PC-3 (cell line): Measurements from ENCODE around the gene DNAL4.

Source experiments
- CTCF ChIP-seq: fragments of 300-600 bp; sonication (generic); conservative IDR thresholded peaks from 2 replicates; pipeline ENCODE4 v1.5.1; 2017; ENCODE audit warnings: antibody characterized with exemption, low read depth, mild to moderate bottlenecking, low read length
- EZH2 ChIP-seq: fragments of 300-600 bp; sonication (generic); IDR thresholded peaks from one replicate; pipeline ENCODE4 v1.6.1; 2017; ENCODE audit warnings: antibody characterized with exemption, mild to moderate bottlenecking, low read length; ENCODE audit not compliant: unreplicated experiment
- EZH2phosphoT487 ChIP-seq: fragments of 300-600 bp; sonication (generic); IDR thresholded peaks from 2 replicates; pipeline ENCODE4 v1.6.1; 2018; ENCODE audit warnings: mild to moderate bottlenecking, antibody characterized with exemption, low read length, borderline replicate concordance

GRCh38 chr22:38819387-38819940 lies 25.5 kb upstream of the DNAL4 start:
- no peak for TF ChIP-seq CTCF
- no peak for TF ChIP-seq EZH2
- TF ChIP-seq EZH2phosphoT487, result no peak
